Breast epithelium (tissue), 4 donors: ENCODE data around the gene PDZD8. TPM values are rescaled to one million over a fixed set of nuclear protein-coding genes. Genes with fewer than 3 reads are reported as not detected.

Experiments used
- DNase-seq, 2 donors: peaks; one replicate each; pipeline ENCODE4 v3.0.0-alpha.2; 2019; ENCODE audit warnings: low spot score in 2 of 2
- H3K27ac ChIP-seq, 2 donors: fragments of 200-600 bp; sonication (generic) in 1 of 2; one replicate each; pipeline ENCODE4 v1.5.1; 2016 to 2019; ENCODE audit warnings: mild to moderate bottlenecking in 1 of 2
- H3K27me3 ChIP-seq, 2 donors: fragments of 200-600 bp; sonication (generic) in 1 of 2; one replicate each; pipeline versions ENCODE4 v1.5.1 to v1.6.0; 2017 to 2019; ENCODE audit warnings: control low read depth in 1 of 2, mild to moderate bottlenecking in 1 of 2
- H3K36me3 ChIP-seq: fragments of 200-600 bp; one replicate; pipeline ENCODE4 v1.5.1; 2019
- H3K4me1 ChIP-seq, 2 donors: fragments of 200-600 bp; sonication (generic); one replicate each; pipeline ENCODE4 v1.5.1; 2016 to 2019; ENCODE audit warnings: control low read depth in 1 of 2
- H3K4me3 ChIP-seq, 3 donors: fragments of 200-600 bp; sonication (generic); 1 replicate in 2 of 3; 2 replicates in 1 of 3; pipeline ENCODE4 v1.5.1; 2016 to 2019; ENCODE audit warnings: mild to moderate bottlenecking in 3 of 3, moderate library complexity in 2 of 3
- H3K9me3 ChIP-seq, 2 donors: fragments of 200-600 bp; sonication (generic) in 1 of 2; one replicate each; pipeline ENCODE4 v1.5.1; 2016 to 2019; ENCODE audit warnings: control low read depth in 1 of 2
- CTCF ChIP-seq, 3 donors: fragments of 450-650 bp; IDR thresholded peaks; one replicate each; pipeline ENCODE4 v1.5.1; 2016 to 2017; ENCODE audit warnings: antibody characterized with exemption in 3 of 3, mild to moderate bottlenecking in 3 of 3, moderate library complexity in 3 of 3
- POLR2A ChIP-seq: fragments of 450-650 bp; IDR thresholded peaks from one replicate; pipeline ENCODE4 v1.6.1; 2016; ENCODE audit warnings: antibody characterized with exemption, mild to moderate bottlenecking, moderate library complexity
- POLR2AphosphoS5 ChIP-seq, 3 donors: sonication (generic); formaldehyde crosslinking; IDR thresholded peaks; one replicate each; pipeline ENCODE4 v1.6.1; 2017; ENCODE audit warnings: antibody characterized with exemption in 3 of 3
- intact Hi-C: fragments of 100-400 bp; cut with DNase I; formaldehyde crosslinking; loops from one replicate; pipeline ENCODE4 v1.15.1; 2023; ENCODE audit warnings: low total_unique reads
- total RNA-seq, 3 donors: library from RNA; depleted of rRNA; stranded (reverse); fragments of >200 nt; gene quantifications; one replicate each; pipeline ENCODE4 v1.1.0, GENCODE V29; 2016

Gene PDZD8
- total RNA-seq, 3 donors from 2014 or later: 27.5 to 51.2 (median 27.9) TPM

DNA sequence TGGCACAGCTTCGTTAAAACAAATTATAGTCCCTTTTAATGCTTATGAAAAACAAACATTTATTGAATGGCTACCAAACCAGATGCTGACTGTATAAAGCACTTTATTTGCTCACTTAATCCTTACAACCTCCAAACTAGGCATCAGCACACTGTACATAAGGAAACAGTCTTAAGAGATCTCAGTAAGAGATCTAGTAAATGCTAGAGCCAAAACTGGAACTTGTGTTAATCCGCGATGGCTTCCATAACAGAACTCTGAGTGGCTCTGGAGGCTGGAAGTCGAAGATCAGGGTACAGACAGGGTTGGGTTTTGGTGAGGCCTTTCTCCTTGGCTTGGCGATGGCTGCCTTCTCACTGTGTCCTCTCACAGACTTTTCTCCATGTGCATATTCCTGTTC, 27.0 kb downstream of the PDZD8 start:
- H3K4me1 ChIP-seq: no peaks in the 10 kb centered on the region
- H3K27ac ChIP-seq: no peak overlapping the region
- TF ChIP-seq POLR2AphosphoS5 (IDR thresholded peaks at IDR 0.05) (no peak), CTCF (IDR thresholded peaks at IDR 0.05) (no peak), POLR2A (no peak)
- no peaks in the 10 kb centered on the region for H3K36me3 ChIP-seq
- no peak overlapping the region for H3K4me3 ChIP-seq
- DNase-seq: no peak
- H3K9me3 ChIP-seq: no peaks in the 10 kb centered on the region
- intact Hi-C loops: no loop called here
- no peaks in the 10 kb centered on the region for H3K27me3 ChIP-seq

DNA sequence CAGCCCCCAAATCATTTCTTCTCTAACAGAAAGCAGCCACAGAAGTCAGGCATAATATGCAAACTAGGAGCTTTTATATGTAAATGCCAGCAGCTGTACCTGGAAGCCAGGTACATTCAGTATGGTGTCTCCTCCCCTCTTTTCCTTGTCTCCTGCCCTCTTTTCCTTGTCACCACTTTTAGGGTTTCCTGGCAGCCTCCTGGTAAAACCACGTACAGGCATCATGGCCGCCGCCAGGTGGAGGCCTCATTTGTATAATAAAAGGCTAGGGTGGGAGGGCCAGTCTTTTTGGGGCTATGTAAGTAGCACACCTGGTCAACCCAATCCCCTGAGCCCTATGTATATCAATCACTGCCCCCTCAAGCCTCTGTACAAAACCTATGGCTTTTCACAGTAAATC, 28.7 kb downstream of the PDZD8 start:
- DNase-seq: no peak
- intact Hi-C loops: no loop called here
- Histone ChIP-seq H3K4me3 (no peak overlapping the region), H3K27me3 (no peaks in the 10 kb centered on the region), H3K4me1 (no peaks in the 10 kb centered on the region), H3K27ac (no peak overlapping the region), H3K36me3 (no peaks in the 10 kb centered on the region), H3K9me3 (no peaks in the 10 kb centered on the region)
- TF ChIP-seq POLR2A (no peak), POLR2AphosphoS5 (IDR thresholded peaks at IDR 0.05) (no peak), CTCF (IDR thresholded peaks at IDR 0.05) (no peak)

- Histone ChIP-seq H3K4me1 (no peaks in the 10 kb centered on the region), H3K9me3 (no peaks in the 10 kb centered on the region), H3K4me3 (no peak overlapping the region), H3K27ac (no peak overlapping the region), H3K27me3 (no peaks in the 10 kb centered on the region), H3K36me3 (no peaks in the 10 kb centered on the region)
- DNase-seq: no peak
- intact Hi-C loops: no loop called here
- TF ChIP-seq CTCF (IDR thresholded peaks at IDR 0.05) (no peak), POLR2AphosphoS5 (IDR thresholded peaks at IDR 0.05) (no peak), POLR2A (no peak)
Observed at GRCh38 chr10:117345143-117345542, 30.1 kb downstream of the PDZD8 start.

DNA sequence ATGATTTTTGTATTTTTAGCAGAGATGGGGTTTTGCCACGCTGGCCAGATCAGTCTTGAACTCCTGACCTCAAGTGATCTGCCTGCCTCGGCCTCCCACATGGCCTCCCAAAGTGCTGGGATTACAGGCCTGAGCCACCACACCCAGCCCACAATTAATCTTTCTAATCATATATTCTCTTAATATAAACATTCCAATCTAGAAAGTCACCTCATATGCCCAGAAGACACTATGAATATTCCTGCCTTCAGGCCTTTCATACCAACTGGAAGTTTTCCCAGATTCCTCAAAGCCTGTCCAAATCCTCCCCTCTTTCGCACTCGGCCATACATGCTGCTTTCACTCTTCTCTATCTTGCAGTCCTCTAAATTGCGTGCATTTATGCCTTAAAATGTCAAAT, 32.6 kb downstream of the PDZD8 start:
- no peaks in the 10 kb centered on the region for H3K36me3 ChIP-seq
- H3K4me1 ChIP-seq: no peaks in the 10 kb centered on the region
- no peak for DNase-seq
- H3K27me3 ChIP-seq: no peaks in the 10 kb centered on the region
- TF ChIP-seq POLR2AphosphoS5 (IDR thresholded peaks at IDR 0.05): no peak
- no peak for TF ChIP-seq CTCF (IDR thresholded peaks at IDR 0.05)
- no peak for TF ChIP-seq POLR2A
- intact Hi-C loops: no loop called here
- no peaks in the 10 kb centered on the region for H3K9me3 ChIP-seq
- no peak overlapping the region for H3K27ac ChIP-seq
- H3K4me3 ChIP-seq: no peak overlapping the region

GRCh38 chr10:117341061-117341460, 34.2 kb downstream of the PDZD8 start:
- TF ChIP-seq POLR2A (no peak), CTCF (IDR thresholded peaks at IDR 0.05) (no peak), POLR2AphosphoS5 (IDR thresholded peaks at IDR 0.05) (no peak)
- no peak overlapping the region for H3K27ac ChIP-seq
- H3K36me3 ChIP-seq: no peaks in the 10 kb centered on the region
- H3K27me3 ChIP-seq: no peaks in the 10 kb centered on the region
- intact Hi-C loops: no loop called here
- H3K9me3 ChIP-seq: no peaks in the 10 kb centered on the region
- DNase-seq: no peak
- H3K4me3 ChIP-seq: no peak overlapping the region
- H3K4me1 ChIP-seq: no peaks in the 10 kb centered on the region
